K562 (cell line): ENCODE data around the gene MAGEA9B. TPM values are rescaled to one million over a fixed set of nuclear protein-coding genes. Genes with fewer than 3 reads are reported as not detected.

Experiments
- CBX1 ChIP-seq: sonication (generic); IDR thresholded peaks from 2 replicates; pipeline ENCODE4 v1.6.1; 2016; ENCODE audit warnings: antibody characterized with exemption, low read depth, mild to moderate bottlenecking
- HLTF ChIP-seq: fragments of 450-650 bp; IDR thresholded peaks from 2 replicates; pipeline ENCODE4 v1.6.1; 2016
- NUFIP1 ChIP-seq: fragments of 450-650 bp; IDR thresholded peaks from 2 replicates; pipeline ENCODE4 v1.6.1; 2018; ENCODE audit not compliant: partially characterized antibody
- POLR2G ChIP-seq: fragments of 200-400 bp; formaldehyde crosslinking; IDR thresholded peaks from 2 replicates; pipeline ENCODE4 v1.6.1; 2017; ENCODE audit warnings: low read depth, mild to moderate bottlenecking, antibody characterized with exemption, low read length, moderate library complexity
- RBM34 ChIP-seq: fragments of 200-400 bp; formaldehyde crosslinking; IDR thresholded peaks from 2 replicates; pipeline ENCODE4 v1.6.1; 2018; ENCODE audit warnings: low read length, borderline replicate concordance; ENCODE audit not compliant: insufficient read depth
- WHSC1 ChIP-seq: IDR thresholded peaks from one replicate; pipeline ENCODE4 v1.6.1; 2012; ENCODE audit warnings: low read length, control low read depth, inconsistent platforms
- ZBTB17 ChIP-seq: fragments of 450-650 bp; formaldehyde crosslinking; IDR thresholded peaks from 2 replicates; pipeline ENCODE4 v1.4.0; 2020; ENCODE audit warnings: mild to moderate bottlenecking
- ZFP30 ChIP-seq: fragments of 250-450 bp; sonication (Bioruptor Pico); IDR thresholded peaks from 2 replicates; pipeline ENCODE4 v1.8.0; 2022; ENCODE audit warnings: moderate library complexity, mild to moderate bottlenecking, inconsistent platforms, borderline replicate concordance
- ZFP36 ChIP-seq: fragments of 150-350 bp; IDR thresholded peaks from 2 replicates; pipeline ENCODE4 v1.6.1; 2018; ENCODE audit warnings: low read length, low read depth; ENCODE audit not compliant: partially characterized antibody
- ZNF253 ChIP-seq: fragments of 250-450 bp; sonication (Bioruptor Pico); conservative IDR thresholded peaks from 2 replicates; pipeline ENCODE4 v1.6.1; 2021; ENCODE audit warnings: mild to moderate bottlenecking
- ZNF280A ChIP-seq: fragments of 450-650 bp; IDR thresholded peaks from 2 replicates; pipeline ENCODE4 v1.6.1; 2018; ENCODE audit warnings: mild to moderate bottlenecking, low read depth; ENCODE audit not compliant: partially characterized antibody
- polyA plus RNA-seq, 8 experiments: library from polyadenylated mRNA; depleted of rRNA in 4 of 8; stranded (reverse) in 5 of 8; unstranded in 3 of 8; fragments of >200 nt; fragmentation: Nextera tagmentation in 2 of 8; fragmentation: Illumina TruSeq in 1 of 8; extraction: Ambion mirVana in 2 of 8; extraction: Trizol in 1 of 8; gene quantifications; 2 replicates each; pipeline versions ENCODE4 v1.2.1 to v1.2.3, GENCODE V29; 2011 to 2014; ENCODE audit warnings: inconsistent platforms in 1 of 8, missing spikeins in 1 of 8
- total RNA-seq, 7 experiments: library from RNA; depleted of rRNA in 6 of 7; stranded (reverse); fragments of >200 nt in 6 of 7; fragmentation: Illumina TruSeq in 2 of 7; extraction: Trizol in 2 of 7; gene quantifications; 2 replicates each; pipeline versions ENCODE4 v1.2.1 to v1.2.3, GENCODE V29; 2011 to 2021; ENCODE audit warnings: low replicate concordance in 1 of 7
- TF ChIP-seq, protein P1 (sequence below): fragments of 200-400 bp; formaldehyde crosslinking; IDR thresholded peaks from 2 replicates; pipeline ENCODE4 v1.6.1; 2017; ENCODE audit warnings: mild to moderate bottlenecking, low read depth, low read length, moderate library complexity
- TF ChIP-seq, protein P2 (sequence below): fragments of 200-800 bp; sonication (Bioruptor generic); IDR thresholded peaks from 2 replicates; pipeline ENCODE4 v1.6.1; 2017; ENCODE audit warnings: missing genetic modification characterization, missing compliant biosample characterization

Gene MAGEA9B
- total and polyA plus RNA-seq, 9 of the 15 experiments (the other 6 are each of a cell fraction or from before 2014, with no cell fraction given) = 11.2 to 31.2 (median 14.1) TPM

- TF ChIP-seq ZFP36 (no peak), WHSC1 (no peak), RBM34 (no peak), ZFP30 (no peak), ZNF280A (no peak), ZNF253 (CRISPR knock-in tag) (no peak), CBX1 (no peak), HLTF (no peak), POLR2G (no peak), NUFIP1 (no peak), ZBTB17 (CRISPR knock-in tag) (no peak)
- TF ChIP-seq, protein P1, sequence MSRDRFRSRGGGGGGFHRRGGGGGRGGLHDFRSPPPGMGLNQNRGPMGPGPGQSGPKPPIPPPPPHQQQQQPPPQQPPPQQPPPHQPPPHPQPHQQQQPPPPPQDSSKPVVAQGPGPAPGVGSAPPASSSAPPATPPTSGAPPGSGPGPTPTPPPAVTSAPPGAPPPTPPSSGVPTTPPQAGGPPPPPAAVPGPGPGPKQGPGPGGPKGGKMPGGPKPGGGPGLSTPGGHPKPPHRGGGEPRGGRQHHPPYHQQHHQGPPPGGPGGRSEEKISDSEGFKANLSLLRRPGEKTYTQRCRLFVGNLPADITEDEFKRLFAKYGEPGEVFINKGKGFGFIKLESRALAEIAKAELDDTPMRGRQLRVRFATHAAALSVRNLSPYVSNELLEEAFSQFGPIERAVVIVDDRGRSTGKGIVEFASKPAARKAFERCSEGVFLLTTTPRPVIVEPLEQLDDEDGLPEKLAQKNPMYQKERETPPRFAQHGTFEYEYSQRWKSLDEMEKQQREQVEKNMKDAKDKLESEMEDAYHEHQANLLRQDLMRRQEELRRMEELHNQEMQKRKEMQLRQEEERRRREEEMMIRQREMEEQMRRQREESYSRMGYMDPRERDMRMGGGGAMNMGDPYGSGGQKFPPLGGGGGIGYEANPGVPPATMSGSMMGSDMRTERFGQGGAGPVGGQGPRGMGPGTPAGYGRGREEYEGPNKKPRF = no peak
- TF ChIP-seq, protein P2, sequence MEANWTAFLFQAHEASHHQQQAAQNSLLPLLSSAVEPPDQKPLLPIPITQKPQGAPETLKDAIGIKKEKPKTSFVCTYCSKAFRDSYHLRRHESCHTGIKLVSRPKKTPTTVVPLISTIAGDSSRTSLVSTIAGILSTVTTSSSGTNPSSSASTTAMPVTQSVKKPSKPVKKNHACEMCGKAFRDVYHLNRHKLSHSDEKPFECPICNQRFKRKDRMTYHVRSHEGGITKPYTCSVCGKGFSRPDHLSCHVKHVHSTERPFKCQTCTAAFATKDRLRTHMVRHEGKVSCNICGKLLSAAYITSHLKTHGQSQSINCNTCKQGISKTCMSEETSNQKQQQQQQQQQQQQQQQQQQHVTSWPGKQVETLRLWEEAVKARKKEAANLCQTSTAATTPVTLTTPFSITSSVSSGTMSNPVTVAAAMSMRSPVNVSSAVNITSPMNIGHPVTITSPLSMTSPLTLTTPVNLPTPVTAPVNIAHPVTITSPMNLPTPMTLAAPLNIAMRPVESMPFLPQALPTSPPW (CRISPR knock-in tag) = no peak
Observed at GRCh38 chrX:149567621-149568417, 19.4 kb downstream of the MAGEA9B start (continued).
